RPMI7951 (cell line): Measurements from ENCODE around the gene FRMD1. TPM values are rescaled to one million over a fixed set of nuclear protein-coding genes. Genes with fewer than 3 reads are reported as not detected.
"Not testable (repeated sequence)": the region's sequence is repeated elsewhere in the genome, so short reads cannot be mapped to it uniquely, and the experiment has no call there.

Source experiments
- DNase-seq: peaks from one replicate; pipeline ENCODE4 v3.0.0-alpha.2; 2012; ENCODE audit warnings: low read depth
- total RNA-seq: library from RNA; depleted of rRNA; stranded (reverse); fragments of >200 nt; shearing (Covaris generic); gene quantifications from 2 replicates; pipeline ENCODE4 v1.2.3, GENCODE V29; 2014

Gene FRMD1
- total RNA-seq, 1 experiment from 2014 or later: not detected

- no peak for DNase-seq
Measured at GRCh38 chr6:168078175-168078942, 653 bp downstream of the FRMD1 start.

DNA sequence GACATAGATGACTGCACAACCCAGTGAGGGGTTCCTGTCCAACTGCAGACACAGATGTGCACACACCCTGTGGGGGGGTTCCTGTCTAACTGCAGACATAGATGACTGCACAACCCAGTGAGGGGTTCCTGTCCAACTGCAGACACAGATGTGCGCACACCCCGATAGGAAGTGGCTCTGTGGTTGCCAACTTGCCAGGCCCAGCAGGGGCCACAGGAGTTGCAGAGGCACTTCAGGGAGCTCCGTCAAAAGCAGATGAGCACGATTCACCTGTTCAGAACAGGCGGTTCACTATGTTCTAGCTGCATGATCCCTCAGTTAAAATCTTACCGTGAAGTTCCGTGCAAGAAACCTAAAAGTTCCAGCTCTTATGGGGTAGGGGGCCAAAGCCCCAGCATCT lies 1.6 kb downstream of the FRMD1 start:
- DNase-seq: not testable (repeated sequence)

DNA sequence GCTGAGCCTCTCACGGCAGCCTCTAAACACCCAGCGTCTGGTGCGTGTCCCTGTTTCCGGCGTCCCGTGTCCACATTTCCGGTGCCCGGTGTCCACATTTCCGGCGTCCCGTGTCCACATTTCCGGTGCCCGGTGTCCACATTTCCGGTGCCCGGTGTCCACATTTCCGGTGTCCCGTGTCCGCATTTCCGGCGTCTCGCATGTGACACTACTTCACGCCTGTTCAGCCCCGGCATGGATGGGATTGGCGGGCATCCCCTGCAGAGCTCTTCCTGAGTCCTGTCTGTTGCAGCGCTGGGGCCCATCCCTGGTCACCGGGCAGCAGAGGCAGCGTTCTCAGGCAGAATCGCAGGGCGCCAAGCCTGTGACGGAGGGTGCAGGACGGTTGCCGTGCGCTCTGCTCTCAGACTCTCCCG lies 3.2 kb downstream of the FRMD1 start:
- DNase-seq: no peak

GRCh38 chr6:168075216-168075615 lies 3.8 kb downstream of the FRMD1 start:
- no peak for DNase-seq

DNA sequence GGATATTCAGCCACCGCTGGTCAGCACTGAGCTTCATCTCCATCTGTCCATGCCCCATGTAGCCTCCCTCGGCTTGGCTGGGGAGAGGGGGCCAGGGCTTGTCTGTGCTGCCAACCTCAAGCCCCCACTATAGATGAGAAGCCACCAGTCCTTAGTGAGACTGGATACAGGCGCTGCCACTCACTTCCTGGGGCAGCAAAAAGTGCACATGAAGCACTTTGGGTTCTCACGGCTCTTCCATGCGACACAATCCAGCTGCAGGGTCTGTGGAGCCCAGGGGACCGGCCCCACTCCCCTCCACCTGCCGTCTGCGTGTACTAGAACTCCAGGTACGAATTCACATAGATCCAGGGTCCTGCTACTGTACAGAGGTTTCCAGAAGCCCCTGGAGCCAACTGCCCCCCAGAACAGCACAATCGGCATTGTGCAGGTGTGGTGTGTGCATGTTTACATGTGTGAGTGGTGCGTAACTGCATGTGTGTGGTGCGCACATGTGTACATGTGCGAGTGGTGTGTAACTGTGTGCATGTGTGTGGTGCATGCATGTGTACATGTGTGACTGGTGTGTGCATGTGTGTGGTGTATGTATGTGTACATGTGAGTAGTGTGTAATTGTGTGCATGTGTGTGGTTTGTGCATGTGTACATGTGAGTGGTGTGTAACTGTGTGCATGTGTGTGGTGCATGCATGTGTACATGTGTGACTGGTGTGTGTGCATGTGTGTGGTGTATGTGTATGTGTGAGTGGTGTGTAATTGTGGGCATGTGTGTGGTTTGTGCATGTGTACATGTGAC lies 4.9 kb downstream of the FRMD1 start:
- DNase-seq: no peak

DNA sequence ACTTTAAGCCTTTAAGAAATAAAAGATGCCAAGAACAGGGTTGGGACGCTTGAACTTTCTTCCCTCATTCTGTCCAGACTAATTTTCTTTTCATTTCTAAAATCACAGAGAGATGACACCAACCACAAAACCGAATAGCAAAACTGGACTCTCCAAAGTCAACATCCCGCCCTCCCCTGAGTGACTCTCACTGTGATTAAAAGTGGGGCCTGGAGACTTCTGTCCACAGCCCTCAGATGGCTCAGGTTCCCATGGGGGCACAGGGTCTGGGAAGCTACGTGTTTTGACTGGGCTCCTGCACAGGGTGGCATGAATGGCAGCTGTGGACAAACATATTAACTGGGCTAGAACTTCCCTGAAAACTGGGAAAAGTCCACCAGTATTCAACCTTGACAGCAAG lies 6.3 kb downstream of the FRMD1 start:
- no peak for DNase-seq

- DNase-seq: peak; percentile 21
Measured at GRCh38 chr6:168072261-168072660, 6.8 kb downstream of the FRMD1 start.

- DNase-seq: no peak
Measured at GRCh38 chr6:168071620-168072019, 7.4 kb downstream of the FRMD1 start.

GRCh38 chr6:168070804-168071203 lies 8.2 kb downstream of the FRMD1 start:
- DNase-seq: no peak

- no peak for DNase-seq
Measured at GRCh38 chr6:168067081-168067759, 11.8 kb downstream of the FRMD1 start.

DNA sequence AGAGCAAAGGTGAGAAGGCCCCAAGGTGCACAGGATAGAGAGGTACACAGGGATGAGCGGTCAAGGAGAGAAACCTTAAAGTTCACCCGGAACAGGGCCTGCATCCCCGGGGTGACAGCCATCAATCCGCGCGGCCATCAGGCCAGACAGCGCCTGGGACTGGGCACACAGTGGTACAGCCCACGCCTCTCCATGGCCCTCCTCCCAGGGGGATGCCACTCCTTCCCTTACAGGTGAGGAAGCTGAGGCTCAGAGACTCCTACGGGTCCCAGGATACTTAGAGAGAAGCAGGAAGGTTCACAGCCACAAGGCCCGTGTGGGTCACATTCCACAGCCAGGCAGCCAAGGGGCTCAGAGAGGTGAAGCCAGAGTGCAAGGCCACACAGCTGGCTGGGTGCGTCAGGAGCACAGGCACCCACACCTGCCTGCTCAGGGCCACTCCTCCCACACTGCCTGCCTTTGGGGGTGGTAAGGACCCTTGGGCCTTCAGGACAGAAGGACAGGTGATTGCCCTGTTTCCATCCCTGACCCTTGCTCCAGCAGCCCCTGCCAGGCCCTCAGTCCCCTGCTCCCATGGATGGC lies 14.7 kb downstream of the FRMD1 start:
- DNase-seq: no peak

GRCh38 chr6:168063431-168063830 lies 15.6 kb downstream of the FRMD1 start:
- DNase-seq: no peak

DNA sequence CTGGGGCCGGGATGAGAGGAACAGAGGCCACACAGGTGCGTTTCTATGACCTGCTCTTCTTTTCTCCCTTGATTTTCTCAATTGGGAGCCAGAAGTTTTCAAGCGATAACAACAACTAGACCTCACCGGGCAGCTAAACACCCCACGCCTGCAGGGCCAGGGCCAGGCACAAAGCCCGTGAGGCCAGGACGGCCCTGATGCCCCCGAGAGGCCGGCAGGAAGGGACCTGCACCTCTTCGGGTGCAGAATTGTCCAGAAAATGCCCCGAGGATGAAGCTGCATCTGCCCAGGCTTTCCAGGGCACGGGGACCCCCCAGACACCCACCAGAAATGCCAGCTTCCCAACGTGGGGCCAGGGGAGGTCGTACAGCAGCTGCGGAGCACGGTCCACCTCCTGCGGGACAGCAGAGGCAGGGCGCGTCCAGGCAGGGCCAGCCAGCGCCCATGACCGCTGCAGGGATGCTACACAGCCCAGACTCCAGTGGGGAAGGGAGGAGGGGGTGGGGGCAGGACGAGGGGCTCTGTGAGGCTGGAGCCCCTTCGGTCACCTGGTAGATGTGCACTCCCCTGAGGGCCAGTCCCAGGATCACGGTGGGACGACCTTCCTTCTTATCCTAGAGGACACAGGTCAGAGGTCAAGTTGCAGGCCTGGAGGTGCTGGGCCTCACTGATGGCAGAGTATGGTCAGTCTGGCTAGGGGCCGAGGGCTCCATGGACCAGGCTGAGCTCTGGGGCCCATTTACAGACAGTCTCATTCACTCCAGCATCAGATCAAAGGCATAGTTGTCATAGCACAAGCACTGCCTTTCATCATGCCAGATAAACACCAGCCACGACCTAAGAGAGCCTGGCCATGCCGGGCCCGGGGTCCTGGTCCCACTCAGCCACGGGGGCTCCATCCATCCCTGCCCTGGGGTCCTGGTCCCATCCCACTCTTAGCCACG lies 16.4 kb downstream of the FRMD1 start:
- no peak for DNase-seq

DNA sequence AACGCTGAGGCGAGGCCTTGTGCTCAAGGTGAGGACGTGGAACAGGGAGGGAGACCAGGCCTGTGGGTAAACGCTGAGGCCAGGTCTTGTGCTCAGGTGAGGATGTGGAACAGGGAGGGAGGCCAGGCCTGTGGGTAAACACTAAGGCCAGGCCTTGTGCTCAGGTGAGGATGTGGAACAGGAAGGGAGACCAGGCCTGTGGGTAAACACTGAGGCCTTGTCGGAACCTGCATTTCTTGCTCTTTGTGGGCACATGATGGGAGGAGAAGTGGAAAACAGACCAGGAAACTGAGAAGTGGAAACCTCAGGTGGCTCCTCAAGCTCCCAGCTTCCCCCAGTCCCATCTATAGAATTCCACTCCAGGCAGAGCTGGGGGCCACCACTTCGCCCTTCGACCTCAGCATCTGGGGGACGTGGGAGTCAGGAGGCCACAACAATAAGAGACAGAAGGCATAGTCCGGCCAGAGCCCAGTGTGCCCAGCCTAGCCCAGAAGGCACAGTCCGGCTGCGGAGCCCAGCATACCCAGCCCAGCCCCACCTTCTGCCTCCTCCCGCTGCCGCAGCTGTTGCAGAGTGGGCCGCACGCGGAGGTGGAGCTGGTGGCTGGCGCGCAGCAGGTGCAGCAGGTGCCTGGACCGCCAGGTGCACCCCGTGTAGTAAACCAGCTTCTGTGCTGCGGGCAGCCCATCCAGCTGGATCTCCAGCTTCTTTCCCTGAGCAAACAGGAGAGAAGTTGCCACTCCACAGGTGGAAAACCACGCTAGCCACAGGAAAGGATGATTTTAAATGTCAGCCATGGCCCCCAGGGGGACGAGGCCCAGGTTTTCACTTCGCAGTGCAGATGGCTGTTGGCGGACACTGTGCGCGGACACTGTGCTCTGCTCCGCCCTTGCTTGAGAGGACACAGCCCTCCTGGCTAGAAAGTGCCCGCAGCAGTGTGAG lies 17.5 kb downstream of the FRMD1 start:
- no peak for DNase-seq

GRCh38 chr6:168060521-168060931 lies 18.5 kb downstream of the FRMD1 start:
- DNase-seq: peak; percentile 57

GRCh38 chr6:168058691-168059551 lies 20.1 kb downstream of the FRMD1 start:
- no peak for DNase-seq

- no peak for DNase-seq
Measured at GRCh38 chr6:168057836-168058235, 21.2 kb downstream of the FRMD1 start.

- DNase-seq: no peak
Measured at GRCh38 chr6:168056892-168057527, 22.0 kb downstream of the FRMD1 start.
